AG08395 (cell line): ENCODE results near the gene SLC4A3.

Experiments used
- DNase-seq: peaks from one replicate; pipeline ENCODE4 v3.0.0; 2012; ENCODE audit warnings: mixed read lengths, low spot score

The SLC4A3 gene

DNA sequence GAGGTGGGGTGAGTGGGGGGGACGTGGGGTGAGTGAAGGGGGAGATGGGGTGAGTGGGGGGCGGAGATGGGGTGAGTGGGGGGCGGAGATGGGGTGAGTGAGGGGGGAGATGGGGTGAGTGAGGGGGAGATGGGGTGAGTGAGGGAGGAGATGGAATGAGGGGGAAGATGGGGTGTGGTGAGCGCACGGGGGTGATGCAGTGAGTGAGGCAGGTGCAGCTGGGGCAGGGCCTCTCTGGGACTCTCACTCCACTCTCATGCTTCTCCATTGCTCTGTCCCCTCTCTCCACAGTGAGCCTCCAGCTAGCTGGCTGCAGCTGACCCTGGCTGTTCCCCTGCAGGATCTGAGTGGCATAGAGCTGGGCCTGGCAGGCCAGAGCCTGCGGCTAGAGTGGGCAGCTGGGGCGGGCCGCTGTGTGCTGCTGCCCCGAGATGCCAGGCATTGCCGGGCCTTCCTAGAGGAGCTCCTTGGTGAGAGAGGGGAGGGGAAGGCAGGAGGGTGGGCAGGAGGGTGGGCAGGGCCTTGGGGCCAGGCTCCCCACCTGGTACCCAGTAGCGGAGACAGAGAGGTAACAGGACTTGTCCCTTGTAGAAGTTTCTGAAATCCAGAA is 13.9 kb upstream of the SLC4A3 start:
- no peak for DNase-seq

DNA sequence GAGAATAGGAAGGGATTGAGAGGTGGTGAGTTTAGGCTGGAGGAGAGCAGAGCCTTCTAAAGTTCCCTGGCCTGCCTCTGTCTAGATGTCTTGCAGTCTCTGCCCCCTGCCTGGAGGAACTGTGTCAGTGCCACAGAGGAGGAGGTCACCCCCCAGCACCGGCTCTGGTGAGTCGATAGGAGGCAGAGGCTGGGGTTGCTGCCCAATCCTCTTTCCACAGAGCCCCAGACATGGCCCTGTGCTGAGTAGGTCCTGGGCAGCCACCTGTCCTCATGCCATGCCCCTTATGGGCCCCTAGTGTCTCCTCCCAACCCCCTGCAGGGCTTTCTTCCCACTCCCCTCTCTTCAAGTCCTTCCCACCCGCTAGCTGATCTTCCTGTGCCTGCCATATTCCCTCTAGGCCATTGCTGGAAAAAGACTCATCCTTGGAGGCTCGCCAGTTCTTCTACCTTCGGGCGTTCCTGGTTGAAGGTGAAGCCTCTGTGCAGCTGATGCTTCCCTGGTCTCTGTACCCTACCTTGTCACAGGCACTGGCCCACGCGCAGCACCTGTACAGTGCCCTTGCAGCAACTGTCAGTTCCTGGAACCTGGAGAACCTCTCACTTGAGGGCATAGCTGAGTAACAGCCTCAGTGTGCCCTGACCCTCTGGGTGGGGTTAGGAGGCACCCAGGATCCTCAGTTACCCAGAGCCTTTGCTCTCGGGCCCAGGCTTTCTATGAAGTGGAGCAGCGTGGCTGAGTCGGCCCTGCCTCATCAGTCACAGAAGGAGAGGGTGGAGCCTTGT is 13.2 kb upstream of the SLC4A3 start:
- DNase-seq, result no peak

DNA sequence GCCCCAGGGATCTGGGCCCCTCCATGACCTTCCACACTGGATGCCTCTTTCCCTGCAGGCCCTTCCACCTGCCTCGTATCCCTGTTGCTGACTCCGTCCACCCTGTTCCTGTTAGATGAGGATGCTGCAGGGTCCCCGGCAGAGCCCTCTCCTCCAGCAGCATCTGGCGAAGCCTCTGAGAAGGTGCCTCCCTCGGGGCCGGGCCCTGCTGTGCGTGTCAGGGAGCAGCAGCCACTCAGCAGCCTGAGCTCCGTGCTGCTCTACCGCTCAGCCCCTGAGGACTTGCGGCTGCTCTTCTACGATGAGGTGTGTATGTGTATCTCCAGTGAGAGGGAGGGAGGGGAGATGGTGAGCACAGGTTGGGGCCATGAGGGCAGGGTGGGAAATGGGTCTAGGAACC is 12.4 kb upstream of the SLC4A3 start:
- no peak for DNase-seq

DNA sequence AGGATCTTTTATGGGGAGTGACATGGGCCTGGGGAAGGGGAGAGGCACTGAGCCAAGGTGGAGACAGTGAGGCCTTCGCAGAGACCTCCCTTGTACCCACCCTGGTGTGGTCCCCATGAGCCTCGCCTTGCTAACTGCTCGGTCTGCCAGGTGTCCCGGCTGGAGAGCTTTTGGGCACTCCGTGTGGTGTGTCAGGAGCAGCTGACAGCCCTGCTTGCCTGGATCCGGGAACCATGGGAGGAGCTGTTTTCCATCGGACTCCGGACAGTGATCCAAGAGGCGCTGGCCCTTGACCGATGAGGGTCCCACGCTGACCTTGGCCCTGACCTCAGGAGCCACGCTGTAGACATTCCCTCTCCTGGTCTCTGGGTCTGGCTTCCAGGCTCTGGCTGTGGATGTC is 11.5 kb upstream of the SLC4A3 start:
- DNase-seq, result no peak

DNA sequence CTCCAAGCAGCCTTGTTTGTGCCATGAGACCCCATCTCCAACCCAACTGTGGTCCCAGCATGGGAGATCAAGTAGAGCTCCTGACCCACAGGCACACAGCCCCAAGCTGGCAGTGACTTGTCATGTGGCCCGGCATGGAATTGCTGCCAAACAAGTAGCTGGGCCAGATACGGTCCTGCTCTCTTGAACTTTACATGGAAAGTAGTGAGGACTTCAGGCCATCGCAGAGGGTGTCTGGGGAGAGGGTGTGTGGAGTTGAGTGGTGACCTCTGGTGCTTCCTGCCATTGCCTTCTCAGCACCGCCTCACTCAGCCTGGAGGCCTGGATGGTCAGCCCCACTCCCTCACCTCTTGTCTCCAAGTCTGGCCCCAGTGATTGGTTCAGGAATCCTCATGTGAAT is 10.9 kb upstream of the SLC4A3 start:
- no peak for DNase-seq

DNA sequence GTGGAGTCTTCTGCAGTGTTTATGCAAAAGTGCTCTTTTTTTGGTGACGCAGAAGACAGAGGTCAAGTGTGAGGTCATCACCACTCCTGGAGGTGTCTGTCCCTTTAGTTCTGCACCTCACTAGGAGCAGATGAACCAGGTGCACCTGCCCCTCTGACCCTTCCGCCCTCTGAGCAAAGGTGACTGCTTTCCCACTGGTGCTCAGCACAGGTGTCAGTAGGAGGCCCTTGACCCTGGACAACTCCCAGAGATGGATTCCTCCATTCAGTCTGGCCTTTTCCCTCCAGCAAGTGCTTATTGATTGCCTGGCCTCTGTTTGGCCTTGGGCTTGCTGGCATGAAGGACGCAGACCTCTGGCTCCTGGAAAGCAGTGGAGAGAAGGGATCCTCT is 8.7 kb upstream of the SLC4A3 start:
- no peak for DNase-seq

DNA sequence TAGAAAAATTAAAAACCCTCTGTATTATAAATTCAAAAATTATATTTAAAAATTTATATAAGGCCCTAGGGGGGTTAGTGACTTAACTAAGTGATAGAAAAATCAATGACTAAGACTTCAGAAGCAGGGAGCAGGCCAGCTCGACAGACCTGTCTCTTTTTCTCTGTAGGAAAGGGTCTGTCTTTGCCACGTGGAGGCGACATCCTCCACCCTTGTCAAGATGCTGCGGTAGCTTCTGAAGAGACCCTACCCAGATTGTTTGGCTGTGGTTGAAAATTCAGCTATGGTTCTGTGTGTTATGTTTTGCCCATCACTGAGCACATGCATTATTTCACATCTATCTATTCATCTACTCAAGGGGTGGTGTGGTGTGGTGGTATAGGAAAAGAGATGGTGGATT is 8.2 kb upstream of the SLC4A3 start:
- DNase-seq, result no peak

DNA sequence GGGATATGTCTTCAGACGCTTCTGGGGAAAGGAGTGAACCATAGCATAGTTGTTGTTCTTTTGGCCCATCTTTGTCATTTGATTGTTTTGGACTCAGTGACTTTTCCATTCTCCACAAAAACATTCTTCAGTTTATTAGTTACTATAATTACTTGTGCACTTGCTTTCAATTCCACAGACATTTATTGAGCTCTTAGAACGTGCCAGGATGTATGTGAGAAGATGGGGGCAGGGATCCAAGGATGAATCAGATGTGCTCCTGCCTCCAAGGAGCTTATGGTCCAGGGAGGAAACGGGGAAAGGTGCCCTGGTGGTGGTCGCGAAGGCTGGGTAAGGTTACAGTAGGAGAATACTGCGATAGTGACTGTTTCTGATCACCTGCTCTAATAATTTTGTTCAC is 6.9 kb upstream of the SLC4A3 start:
- DNase-seq, result no peak

DNA sequence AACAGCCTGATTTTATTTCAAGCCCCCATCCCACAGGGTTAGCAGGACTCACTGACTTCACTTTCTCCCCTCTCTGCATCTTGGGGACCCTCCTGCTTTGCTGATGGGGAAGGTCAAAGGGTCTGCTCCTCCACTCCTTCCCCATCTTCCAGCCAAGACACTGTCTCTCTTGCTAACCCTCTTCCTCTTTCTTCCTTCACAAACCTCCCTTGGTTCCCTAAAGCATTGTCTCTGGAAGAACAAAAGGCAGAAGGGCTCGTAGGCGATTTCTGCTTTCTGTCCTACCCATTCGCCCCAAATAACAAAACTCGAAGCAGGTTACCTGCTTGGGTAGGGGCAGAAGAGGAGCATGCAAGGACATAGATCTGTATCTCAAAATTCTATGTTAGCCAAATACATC is 5.5 kb upstream of the SLC4A3 start:
- no peak for DNase-seq

DNA sequence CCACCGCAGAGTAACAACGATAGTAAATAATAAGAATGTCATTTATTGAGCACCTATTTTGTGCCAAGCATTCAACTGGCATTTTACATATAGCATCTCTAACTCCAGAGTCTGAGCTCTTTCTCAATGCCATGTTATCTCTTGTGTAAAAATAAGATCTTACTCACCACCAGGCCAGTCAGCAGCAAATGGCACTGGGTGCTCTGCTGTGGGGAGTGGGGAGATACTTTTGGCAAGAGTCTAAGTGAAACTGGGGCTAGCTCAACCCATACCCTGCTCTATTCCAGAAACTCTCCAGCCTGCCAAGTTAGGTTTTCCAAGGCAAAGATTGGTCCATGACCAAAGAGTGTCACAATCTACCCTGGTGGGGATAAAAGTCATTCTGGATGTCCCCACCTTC is 5.0 kb upstream of the SLC4A3 start:
- DNase-seq, result no peak

DNA sequence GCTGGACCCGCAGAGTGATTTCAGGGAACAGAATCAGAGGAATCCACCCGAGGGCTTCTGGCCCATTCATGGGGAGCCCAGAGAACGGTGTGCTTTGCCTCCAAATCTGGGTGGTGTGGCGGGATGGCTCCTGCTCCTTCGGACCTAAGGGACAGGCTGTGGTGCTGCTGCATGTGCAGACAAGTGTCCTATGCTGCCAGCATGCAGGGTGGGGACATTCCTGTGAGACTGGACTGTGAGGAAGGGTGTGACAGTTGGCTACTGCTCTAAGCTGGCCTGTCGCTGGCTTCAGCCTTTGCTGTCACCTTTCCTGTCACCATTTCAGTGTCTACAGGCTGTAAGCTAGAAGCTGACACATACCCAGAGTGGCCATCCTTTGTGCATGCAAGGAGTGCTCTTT is 2.9 kb upstream of the SLC4A3 start:
- no peak for DNase-seq

DNA sequence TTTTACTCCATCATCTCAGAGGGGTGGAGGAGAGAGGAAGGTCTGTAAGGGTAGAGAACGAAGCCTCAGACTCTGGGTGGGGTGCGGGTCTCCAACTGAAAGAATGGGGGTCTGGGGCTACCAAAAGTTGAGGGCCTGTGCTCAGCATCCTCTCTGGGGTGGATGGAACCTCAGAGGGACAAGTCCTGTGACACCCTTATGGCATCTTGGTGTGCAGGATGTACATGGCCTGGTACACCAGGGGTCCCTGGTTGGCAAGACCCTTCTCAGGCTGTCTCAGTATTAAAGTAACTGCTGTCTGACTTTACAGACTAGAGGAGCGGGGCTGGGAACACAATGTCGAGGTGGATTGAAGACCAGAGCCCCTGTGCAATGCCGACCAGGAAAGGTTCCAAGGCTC is 2.3 kb upstream of the SLC4A3 start:
- DNase-seq, result no peak

DNA sequence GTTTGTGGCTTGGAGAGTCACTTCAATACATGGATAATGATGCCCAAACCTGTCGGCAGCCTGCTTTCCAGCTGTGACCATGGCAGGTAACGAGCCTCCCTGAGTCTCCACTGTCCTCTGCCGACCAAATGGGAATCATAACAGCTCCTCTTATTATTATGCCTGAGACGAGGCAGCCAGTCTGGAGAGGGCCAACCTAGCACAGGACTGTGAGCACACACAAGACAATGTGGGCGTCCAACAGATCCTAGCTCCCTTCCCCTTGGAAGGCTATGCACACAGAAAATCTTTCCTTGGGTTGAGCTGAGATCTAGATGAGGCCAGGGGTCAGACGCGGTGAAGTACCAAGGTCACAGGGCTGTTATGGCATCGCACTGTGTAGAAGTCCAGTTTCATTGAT is 890 bp upstream of the SLC4A3 start:
- no peak for DNase-seq

DNA sequence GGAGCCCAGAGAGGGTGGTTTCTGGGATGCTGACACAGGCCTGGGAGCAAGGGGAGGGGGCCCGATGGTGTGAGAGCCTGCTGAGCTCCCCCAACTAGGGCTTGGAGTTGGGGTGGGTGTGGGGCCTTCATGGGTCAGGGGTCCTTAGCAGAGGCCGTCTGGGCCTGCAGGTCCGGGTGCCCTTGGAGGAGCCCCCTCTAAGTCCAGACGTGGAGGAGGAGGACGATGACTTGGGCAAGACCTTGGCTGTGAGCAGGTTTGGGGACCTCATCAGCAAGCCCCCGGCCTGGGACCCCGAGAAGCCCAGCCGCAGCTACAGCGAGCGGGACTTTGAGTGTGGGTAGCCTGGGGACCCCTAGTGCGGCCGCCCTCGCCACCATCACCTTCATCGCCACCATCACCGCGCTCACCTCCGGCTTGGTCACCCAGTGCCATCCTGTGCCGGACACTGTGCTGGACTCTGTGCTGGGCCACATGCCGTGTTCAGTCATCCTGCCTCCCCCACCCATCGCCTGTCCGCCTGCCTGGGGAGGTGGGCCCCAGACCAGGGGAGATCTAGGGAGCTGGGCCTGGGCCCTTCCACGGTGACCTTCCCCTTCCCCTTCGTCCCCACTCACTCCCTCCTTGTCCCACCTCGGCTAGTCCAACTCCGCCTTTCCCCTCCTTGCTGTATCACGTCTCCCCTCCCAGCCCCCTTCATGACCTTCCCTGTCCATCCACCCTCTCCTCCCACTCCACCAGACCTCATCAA is 980 bp downstream of the SLC4A3 start:
- DNase-seq, result no peak

DNA sequence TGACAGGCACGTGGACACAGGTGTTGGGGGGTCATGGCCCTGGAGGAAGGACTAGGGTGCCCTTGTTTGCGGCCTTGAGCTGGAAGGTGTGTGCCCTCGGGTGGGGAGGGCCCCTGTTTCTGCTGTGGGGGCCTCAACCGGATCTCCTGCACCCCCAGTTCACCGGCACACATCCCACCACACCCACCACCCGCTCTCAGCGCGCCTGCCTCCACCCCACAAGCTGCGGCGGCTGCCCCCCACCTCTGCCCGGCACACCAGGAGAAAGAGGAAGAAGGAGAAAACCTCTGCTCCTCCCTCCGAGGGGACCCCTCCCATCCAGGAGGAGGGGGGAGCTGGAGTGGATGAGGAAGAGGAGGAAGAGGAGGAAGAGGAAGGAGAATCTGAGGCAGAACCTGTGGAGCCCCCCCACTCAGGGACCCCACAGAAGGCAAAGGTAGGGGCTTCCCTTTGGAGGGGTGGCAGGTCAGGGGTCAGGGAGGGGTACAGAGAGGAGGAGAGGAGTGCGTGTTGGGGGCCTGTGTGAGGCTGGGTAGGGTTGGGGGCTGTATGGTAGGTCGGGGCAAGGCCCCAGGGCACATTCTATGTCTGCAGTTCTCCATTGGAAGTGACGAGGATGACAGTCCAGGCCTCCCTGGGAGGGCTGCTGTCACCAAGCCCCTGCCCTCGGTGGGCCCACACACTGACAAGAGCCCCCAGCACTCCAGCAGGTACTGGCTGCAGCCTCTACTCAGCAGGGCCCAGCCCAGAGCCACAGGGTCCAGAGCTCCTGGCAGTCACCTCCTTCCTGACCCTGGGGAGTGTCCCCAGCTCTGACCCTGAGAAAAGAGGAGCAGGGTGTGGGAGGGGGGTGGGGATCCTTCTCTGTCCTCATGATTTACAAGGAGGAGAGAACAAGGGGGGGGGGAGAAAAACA is 1.8 kb downstream of the SLC4A3 start:
- no peak for DNase-seq

DNA sequence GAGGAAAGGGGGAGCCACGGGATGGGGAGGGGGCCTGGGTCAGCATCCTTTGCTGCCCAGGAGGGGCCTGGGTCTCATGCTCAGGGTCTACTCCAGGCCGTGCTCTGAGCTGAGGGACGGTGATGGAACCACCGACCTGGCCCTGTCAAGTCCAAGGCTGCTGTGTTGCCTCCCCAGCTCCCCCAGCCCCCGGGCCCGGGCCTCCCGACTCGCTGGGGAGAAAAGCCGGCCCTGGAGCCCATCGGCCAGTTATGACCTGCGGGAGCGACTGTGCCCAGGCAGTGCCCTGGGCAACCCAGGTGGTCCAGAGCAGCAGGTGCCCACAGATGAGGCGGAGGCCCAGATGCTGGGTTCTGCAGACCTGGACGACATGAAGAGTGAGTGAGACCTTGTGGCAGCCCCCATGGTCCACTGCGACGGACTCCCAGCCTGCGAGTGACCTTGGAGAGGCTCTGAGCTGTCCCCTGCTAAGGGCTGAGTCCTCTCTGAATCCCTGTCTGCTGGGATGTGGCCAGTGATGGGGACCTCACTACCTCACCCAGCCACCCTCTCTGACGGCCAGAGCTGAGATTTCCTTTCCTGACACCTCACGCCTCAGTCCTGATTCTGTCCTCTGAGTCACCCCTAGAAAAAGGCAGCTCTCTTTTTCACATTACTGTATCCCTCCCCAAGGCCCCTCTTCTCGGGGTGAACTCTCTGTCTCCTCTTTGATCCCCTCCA is 2.7 kb downstream of the SLC4A3 start:
- DNase-seq, result no peak

DNA sequence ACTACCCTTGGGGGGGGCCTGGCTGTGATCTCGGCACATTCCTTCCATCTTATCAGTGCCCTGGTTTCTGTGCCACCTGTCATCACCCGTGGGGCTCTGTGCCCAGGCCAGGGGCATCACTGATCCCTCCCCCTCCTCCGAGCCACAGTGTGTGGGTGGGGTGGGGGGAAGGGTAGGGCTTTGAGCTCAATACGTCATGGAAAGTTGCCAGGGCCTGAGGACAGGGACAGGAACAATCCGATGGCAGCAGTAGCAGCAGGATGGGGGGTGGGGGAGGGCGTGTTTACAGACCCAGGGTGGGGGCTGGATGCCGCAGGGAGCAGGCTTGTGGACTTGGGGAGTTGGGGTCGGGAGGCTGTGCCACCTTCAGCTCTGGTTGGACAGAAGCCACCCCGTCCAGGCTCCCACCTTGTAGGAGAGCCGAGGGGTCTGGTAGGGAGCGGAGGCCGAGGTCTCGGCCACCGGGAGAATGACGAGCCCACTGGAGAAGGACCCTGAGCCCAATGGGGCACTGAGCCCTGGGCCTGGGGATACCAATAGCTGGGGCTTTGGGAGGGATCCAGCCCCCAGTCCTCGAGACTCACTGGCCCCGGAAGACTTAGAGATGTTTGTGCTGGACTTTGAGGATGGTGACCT is 3.5 kb downstream of the SLC4A3 start:
- no peak for DNase-seq

DNA sequence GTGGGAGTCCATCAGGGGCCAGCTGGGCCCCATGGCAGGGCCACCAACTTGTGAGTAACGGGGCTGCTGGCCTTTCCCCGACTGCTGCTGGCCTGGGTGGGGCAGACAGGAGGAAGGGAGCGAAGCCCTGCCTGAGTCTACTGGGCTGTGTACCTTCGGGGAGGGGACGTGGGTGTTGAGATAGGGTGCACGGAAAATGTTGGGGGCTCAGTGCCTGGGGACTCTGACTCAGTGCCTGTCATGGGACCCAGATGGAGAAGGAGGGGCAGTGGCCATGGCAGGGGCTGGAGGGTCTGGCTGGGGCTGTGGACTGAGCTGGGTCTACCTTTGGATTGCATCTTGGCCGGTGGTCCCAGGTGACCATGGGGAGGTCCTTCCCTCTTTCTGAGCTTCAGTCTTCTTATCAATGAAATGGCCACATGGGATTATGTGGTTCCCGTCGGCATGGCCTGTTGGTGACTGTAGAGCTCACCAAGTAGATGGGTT is 4.0 kb downstream of the SLC4A3 start:
- DNase-seq, result no peak

DNA sequence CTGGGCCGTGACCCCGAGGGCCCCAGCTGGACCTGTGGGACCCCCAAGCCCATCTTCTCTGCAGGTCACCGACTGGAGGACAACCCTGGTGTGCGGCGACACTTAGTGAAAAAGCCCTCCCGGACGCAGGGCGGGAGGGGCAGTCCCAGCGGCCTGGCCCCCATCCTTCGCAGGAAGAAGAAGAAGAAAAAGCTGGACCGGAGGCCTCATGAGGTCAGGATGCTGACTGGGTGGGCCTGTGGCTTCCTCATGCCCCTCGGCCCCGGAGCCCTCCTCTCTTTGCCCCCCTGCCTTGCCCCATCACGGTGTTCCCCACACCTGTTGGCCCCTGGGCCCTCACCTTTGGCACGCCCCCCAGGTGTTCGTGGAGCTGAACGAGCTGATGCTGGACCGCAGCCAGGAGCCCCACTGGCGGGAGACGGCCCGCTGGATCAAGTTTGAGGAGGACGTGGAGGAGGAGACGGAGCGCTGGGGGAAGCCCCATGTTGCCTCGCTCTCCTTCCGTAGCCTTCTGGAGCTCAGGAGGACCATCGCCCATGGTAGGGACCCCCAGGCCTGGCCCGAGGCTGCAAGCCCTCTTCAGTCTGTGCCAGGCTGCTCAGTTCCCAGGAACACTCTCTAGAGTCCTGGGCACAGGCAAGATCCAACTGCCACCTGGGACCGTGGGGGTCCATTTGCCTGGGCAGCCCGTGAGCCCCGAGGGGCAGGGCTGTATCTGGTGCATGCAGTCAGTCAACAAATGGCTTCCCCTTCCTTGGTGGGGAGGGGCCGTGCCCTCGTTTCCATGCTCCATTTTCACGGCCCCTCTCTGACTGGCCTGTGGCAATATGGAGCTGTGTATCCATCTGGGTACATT is 4.7 kb downstream of the SLC4A3 start:
- no peak for DNase-seq

DNA sequence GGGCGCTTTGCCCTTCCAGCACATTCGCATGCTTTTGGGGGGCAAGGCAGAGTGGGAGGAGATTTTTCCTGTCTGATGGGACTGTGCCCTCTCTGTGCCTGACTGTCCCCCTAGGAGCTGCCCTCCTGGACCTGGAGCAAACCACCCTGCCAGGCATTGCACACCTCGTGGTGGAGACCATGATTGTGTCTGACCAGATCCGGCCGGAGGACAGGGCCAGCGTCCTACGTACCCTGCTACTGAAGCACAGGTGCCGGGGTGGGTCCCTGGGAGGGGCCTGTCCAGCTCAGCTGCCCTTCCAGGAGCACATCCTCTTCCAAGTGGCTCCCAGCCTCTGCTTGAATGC is 5.3 kb downstream of the SLC4A3 start:
- no peak for DNase-seq
